Vagina (tissue), 2 donors: Measurements from ENCODE around the gene POU6F2. TPM values are rescaled to one million over a fixed set of nuclear protein-coding genes. Genes with fewer than 3 reads are reported as not detected.

ENCODE experiments used
- DNase-seq, 2 donors: peaks; one replicate each; pipeline ENCODE4 v3.0.0-alpha.2; 2017; ENCODE audit errors: extremely low spot score in 2 of 2
- H3K27ac ChIP-seq: fragments of 200-600 bp; sonication (generic); one replicate; pipeline ENCODE4 v1.5.1; 2019
- H3K27me3 ChIP-seq: fragments of 200-600 bp; sonication (generic); one replicate; pipeline ENCODE4 v1.5.1; 2019
- H3K36me3 ChIP-seq, 2 donors: fragments of 200-600 bp; sonication (generic); one replicate each; pipeline ENCODE4 v1.5.1; 2017 to 2019
- H3K4me1 ChIP-seq: fragments of 200-600 bp; sonication (generic); one replicate; pipeline ENCODE4 v1.5.1; 2019
- H3K4me3 ChIP-seq, 2 donors: fragments of 200-600 bp; sonication (generic); 1 replicate in 1 of 2; 2 replicates in 1 of 2; pipeline ENCODE4 v1.5.1; 2016 to 2019
- H3K9me3 ChIP-seq: fragments of 200-600 bp; sonication (generic); one replicate; pipeline ENCODE4 v1.5.1; 2019
- CTCF ChIP-seq, 3 experiments: fragments of 450-650 bp in 2 of 3; fragments of 200-600 bp in 1 of 3; sonication (generic) in 1 of 3; IDR thresholded peaks; one replicate each; pipeline ENCODE4 v1.5.1; 2017 to 2019; ENCODE audit warnings: antibody characterized with exemption in 3 of 3, mild to moderate bottlenecking in 2 of 3, moderate library complexity in 2 of 3
- POLR2A ChIP-seq, 2 donors: fragments of 450-650 bp; IDR thresholded peaks; one replicate each; pipeline ENCODE4 v1.6.1; 2017; ENCODE audit warnings: antibody characterized with exemption in 2 of 2, mild to moderate bottlenecking in 2 of 2, moderate library complexity in 2 of 2
- POLR2AphosphoS5 ChIP-seq, 2 donors: sonication (generic); formaldehyde crosslinking; IDR thresholded peaks; one replicate each; pipeline ENCODE4 v1.9.0; 2017; ENCODE audit warnings: antibody characterized with exemption in 2 of 2, mild to moderate bottlenecking in 2 of 2, low read depth in 1 of 2; ENCODE audit not compliant: insufficient read depth in 1 of 2
- intact Hi-C: fragments of 100-400 bp; cut with DNase I; formaldehyde crosslinking; loops from one replicate; pipeline ENCODE4 v1.15.1; 2023
- total RNA-seq: library from RNA; depleted of rRNA; stranded (reverse); fragments of >200 nt; gene quantifications from one replicate; pipeline ENCODE4 v1.2.3, GENCODE V29; 2016

Gene POU6F2
- total RNA-seq, 1 donor from 2014 or later, result not detected

DNA sequence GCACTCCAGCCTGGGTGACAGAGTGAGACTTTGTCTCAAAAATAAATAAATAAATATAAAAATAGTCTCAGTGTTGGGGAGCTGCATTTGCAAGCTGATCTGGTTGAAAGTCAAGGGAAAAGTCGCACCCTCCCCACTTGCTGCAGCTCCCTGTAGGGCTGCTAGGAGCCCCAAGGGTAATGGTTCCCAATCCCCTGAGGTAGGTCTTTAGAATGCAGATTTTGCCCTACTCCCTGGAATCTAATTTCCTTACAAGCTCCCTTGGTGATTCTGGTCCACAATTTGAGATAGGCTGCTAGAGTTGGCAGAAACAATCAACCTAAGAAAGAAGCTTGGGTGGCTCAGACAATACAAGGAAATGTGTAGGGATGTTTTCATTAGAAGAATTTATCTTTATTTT is 356.0 kb downstream of the POU6F2 start:
- intact Hi-C loops, result no loop called here

DNA sequence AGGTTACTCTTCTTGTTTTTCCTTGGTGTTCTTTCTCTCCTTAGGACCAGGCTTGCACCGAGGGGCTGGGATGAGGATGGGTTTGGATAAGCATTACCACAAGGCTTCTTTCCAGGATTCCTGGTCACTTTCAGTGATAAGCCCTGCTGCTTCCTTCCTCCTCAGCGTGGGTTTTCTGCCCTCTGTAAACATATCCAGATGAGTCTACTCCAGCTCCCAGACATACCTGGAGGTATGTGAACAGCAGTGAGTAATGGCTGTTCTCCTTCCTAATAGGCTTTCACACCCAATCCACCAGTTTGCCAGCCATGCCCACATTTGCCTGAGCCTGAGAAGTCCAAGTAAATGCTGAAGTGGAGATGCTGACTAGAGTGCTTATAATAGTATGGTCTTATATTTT is 358.7 kb downstream of the POU6F2 start:
- no peak overlapping the region for H3K4me3 ChIP-seq
- no peaks in the 10 kb centered on the region for H3K27me3 ChIP-seq
- DNase-seq, result no peak
- H3K36me3 ChIP-seq, result no peaks in the 10 kb centered on the region
- no peak for TF ChIP-seq POLR2A (IDR thresholded peaks at IDR 0.05)
- no peak for TF ChIP-seq CTCF (IDR thresholded peaks at IDR 0.05)
- TF ChIP-seq POLR2AphosphoS5 (IDR thresholded peaks at IDR 0.05; ENCODE audit: insufficient read depth in 1 of 2, low read depth in 1 of 2), result no peak
- H3K9me3 ChIP-seq, result no peaks in the 10 kb centered on the region
- H3K4me1 ChIP-seq, result no peaks in the 10 kb centered on the region
- intact Hi-C loops, result no loop called here
- H3K27ac ChIP-seq, result no peak overlapping the region

More for the DNA sequence above, 356.0 kb downstream of the POU6F2 start:
- Histone ChIP-seq H3K4me3 (no peak overlapping the region), H3K27ac (no peak overlapping the region), H3K4me1 (no peaks in the 10 kb centered on the region), H3K27me3 (no peaks in the 10 kb centered on the region), H3K36me3 (no peaks in the 10 kb centered on the region), H3K9me3 (no peaks in the 10 kb centered on the region)
- TF ChIP-seq POLR2AphosphoS5 (IDR thresholded peaks at IDR 0.05; ENCODE audit: insufficient read depth in 1 of 2, low read depth in 1 of 2), result no peak
- no peak for TF ChIP-seq POLR2A (IDR thresholded peaks at IDR 0.05)
- no peak for TF ChIP-seq CTCF (IDR thresholded peaks at IDR 0.05)
- DNase-seq, result no peak

- Histone ChIP-seq H3K27ac (no peak overlapping the region), H3K27me3 (no peaks in the 10 kb centered on the region), H3K4me3 (no peak overlapping the region), H3K9me3 (no peaks in the 10 kb centered on the region), H3K36me3 (no peaks in the 10 kb centered on the region), H3K4me1 (no peaks in the 10 kb centered on the region)
- TF ChIP-seq POLR2AphosphoS5 (IDR thresholded peaks at IDR 0.05; ENCODE audit: insufficient read depth in 1 of 2, low read depth in 1 of 2), result no peak
- no peak for TF ChIP-seq CTCF (IDR thresholded peaks at IDR 0.05)
- TF ChIP-seq POLR2A (IDR thresholded peaks at IDR 0.05), result no peak
- DNase-seq, result no peak
- intact Hi-C loops, result no loop called here
Measured at GRCh38 chr7:39338716-39339115, 361.0 kb downstream of the POU6F2 start.

GRCh38 chr7:39339591-39339990 is 361.9 kb downstream of the POU6F2 start:
- Histone ChIP-seq H3K4me3 (no peak overlapping the region), H3K36me3 (no peaks in the 10 kb centered on the region), H3K4me1 (no peaks in the 10 kb centered on the region), H3K9me3 (no peaks in the 10 kb centered on the region), H3K27ac (no peak overlapping the region), H3K27me3 (no peaks in the 10 kb centered on the region)
- no peak for TF ChIP-seq CTCF (IDR thresholded peaks at IDR 0.05)
- TF ChIP-seq POLR2A (IDR thresholded peaks at IDR 0.05), result no peak
- no peak for TF ChIP-seq POLR2AphosphoS5 (IDR thresholded peaks at IDR 0.05; ENCODE audit: insufficient read depth in 1 of 2, low read depth in 1 of 2)
- DNase-seq, result no peak
- intact Hi-C loops, result no loop called here

DNA sequence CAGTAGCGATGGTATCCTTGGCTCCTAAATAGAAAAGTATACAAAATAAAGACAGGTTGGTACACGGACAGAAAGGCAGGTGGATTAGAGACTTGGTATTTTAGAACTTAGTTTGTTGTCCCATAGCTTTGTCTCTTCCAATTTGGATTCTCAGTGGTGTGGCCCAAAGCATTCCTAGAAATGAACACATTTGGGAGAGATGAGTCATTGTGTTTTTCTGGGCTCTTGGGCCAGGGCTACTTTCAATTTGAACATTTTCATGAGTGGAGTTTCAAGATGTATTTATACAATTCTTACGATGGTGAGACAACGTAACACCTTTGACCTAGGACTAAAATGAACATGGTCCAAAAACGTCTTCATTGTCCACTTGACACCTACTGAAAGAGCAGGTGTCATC is 363.4 kb downstream of the POU6F2 start:
- no peaks in the 10 kb centered on the region for H3K4me1 ChIP-seq
- no peaks in the 10 kb centered on the region for H3K9me3 ChIP-seq
- no peaks in the 10 kb centered on the region for H3K36me3 ChIP-seq
- no peak overlapping the region for H3K4me3 ChIP-seq
- intact Hi-C loops, result no loop called here
- no peaks in the 10 kb centered on the region for H3K27me3 ChIP-seq
- H3K27ac ChIP-seq, result no peak overlapping the region
- no peak for DNase-seq
- TF ChIP-seq POLR2AphosphoS5 (IDR thresholded peaks at IDR 0.05; ENCODE audit: insufficient read depth in 1 of 2, low read depth in 1 of 2) (no peak), CTCF (IDR thresholded peaks at IDR 0.05) (no peak), POLR2A (IDR thresholded peaks at IDR 0.05) (no peak)
